ENCODE data around the gene CATSPERD.
"Not testable (repeated sequence)": the region's sequence is repeated elsewhere in the genome, so short reads cannot be mapped to it uniquely, and the experiment has no call there.

CATSPERD gene

GRCh38 chr19:5697890-5698634 lies 22.4 kb upstream of the CATSPERD start:
- DNase-seq (ENCODE audit: insufficient read length, low spot score): no peak
- no peak for TF ChIP-seq POLR2A (IDR thresholded peaks at IDR 0.05; ENCODE audit: low read depth, low read length)
- no peak for FAIRE-seq

- no peak for DNase-seq (ENCODE audit: insufficient read length, low spot score)
- no peak for TF ChIP-seq POLR2A (IDR thresholded peaks at IDR 0.05; ENCODE audit: low read depth, low read length)
- no peak for FAIRE-seq
Measured at GRCh38 chr19:5698635-5699422, 21.6 kb upstream of the CATSPERD start.

GRCh38 chr19:5700455-5701092 lies 19.9 kb upstream of the CATSPERD start:
- DNase-seq (ENCODE audit: insufficient read length, low spot score) (no peak), FAIRE-seq (no peak)
- TF ChIP-seq POLR2A (IDR thresholded peaks at IDR 0.05; ENCODE audit: low read depth, low read length): no peak

- not testable (repeated sequence) for DNase-seq (ENCODE audit: insufficient read length, low spot score); FAIRE-seq
Measured at GRCh38 chr19:5702053-5702410, 18.4 kb upstream of the CATSPERD start.

GRCh38 chr19:5703819-5704818 lies 16.3 kb upstream of the CATSPERD start:
- no peak for FAIRE-seq
- DNase-seq (ENCODE audit: insufficient read length, low spot score): no peak
- TF ChIP-seq POLR2A (IDR thresholded peaks at IDR 0.05; ENCODE audit: low read depth, low read length): no peak

- FAIRE-seq (no peak), DNase-seq (ENCODE audit: insufficient read length, low spot score) (no peak)
- no peak for TF ChIP-seq POLR2A (IDR thresholded peaks at IDR 0.05; ENCODE audit: low read depth, low read length)
Measured at GRCh38 chr19:5705552-5705951, 14.9 kb upstream of the CATSPERD start.

- TF ChIP-seq POLR2A (IDR thresholded peaks at IDR 0.05; ENCODE audit: low read depth, low read length): no peak
- DNase-seq (ENCODE audit: insufficient read length, low spot score) (no peak), FAIRE-seq (no peak)
Measured at GRCh38 chr19:5706876-5707573, 13.4 kb upstream of the CATSPERD start.

- no peak for DNase-seq (ENCODE audit: insufficient read length, low spot score)
- no peak for FAIRE-seq
- TF ChIP-seq POLR2A (IDR thresholded peaks at IDR 0.05; ENCODE audit: low read depth, low read length): no peak
Measured at GRCh38 chr19:5707576-5708575, 12.6 kb upstream of the CATSPERD start.

GRCh38 chr19:5711025-5711424 lies 9.4 kb upstream of the CATSPERD start:
- DNase-seq (ENCODE audit: insufficient read length, low spot score): no peak
- no peak for FAIRE-seq
- no peak for TF ChIP-seq POLR2A (IDR thresholded peaks at IDR 0.05; ENCODE audit: low read depth, low read length)

GRCh38 chr19:5711713-5712161 lies 8.7 kb upstream of the CATSPERD start:
- FAIRE-seq: no peak
- no peak for DNase-seq (ENCODE audit: insufficient read length, low spot score)
- no peak for TF ChIP-seq POLR2A (IDR thresholded peaks at IDR 0.05; ENCODE audit: low read depth, low read length)

- DNase-seq (ENCODE audit: insufficient read length, low spot score) (no peak), FAIRE-seq (no peak)
- no peak for TF ChIP-seq POLR2A (IDR thresholded peaks at IDR 0.05; ENCODE audit: low read depth, low read length)
Measured at GRCh38 chr19:5713228-5713627, 7.2 kb upstream of the CATSPERD start.

GRCh38 chr19:5714816-5715215 lies 5.6 kb upstream of the CATSPERD start:
- FAIRE-seq (no peak), DNase-seq (ENCODE audit: insufficient read length, low spot score) (no peak)
- no peak for TF ChIP-seq POLR2A (IDR thresholded peaks at IDR 0.05; ENCODE audit: low read depth, low read length)

Data from H54 (cell line).